ENCODE results near the gene KIF11.

Gene KIF11

DNA sequence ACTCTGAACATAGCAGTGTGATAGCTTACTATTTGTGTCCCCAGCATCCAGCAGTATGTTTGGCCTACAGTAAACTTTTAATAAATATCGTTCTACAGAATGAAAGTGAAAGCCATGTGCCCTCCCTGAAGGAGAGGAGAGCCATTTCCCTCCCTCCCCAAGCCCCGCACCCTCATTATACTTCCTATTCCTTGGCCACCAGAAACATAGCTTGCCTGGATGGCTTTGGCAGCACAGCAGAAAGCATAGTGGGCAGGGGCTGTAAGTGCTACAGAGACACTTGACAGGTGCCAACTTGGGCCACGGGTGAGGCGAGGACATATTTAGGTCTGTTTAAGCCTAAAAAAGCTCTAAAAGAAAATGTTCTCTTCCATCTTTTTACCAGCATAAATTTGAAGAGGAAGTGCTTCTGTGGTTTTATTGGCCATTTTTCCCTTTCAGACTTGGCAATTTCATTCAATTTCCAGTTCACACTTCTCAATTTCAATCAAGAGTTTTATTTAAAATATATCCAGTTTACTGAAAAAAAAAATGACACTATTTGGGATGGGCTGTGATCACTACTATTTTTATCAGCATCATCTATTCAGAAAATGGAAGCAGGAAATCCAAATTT is 109.5 kb downstream of the KIF11 start:
- in situ Hi-C loops (cut with MboI; ENCODE audit: low sequenced_read_pairs), result no loop called here

All from HL-60/S4 treated with retinoic acid at 250 ng/mL for 4 days and 3 days (cell line).